ENCODE measurements around the gene FNDC11. TPM values are rescaled to one million over a fixed set of nuclear protein-coding genes. Genes with fewer than 3 reads are reported as not detected.

Gene FNDC11
- total and polyA plus RNA-seq, 2 of the 13 experiments (the other 11 are each of a cell fraction or from before 2014, with no cell fraction given): 0.07 TPM; not detected in 1

DNA sequence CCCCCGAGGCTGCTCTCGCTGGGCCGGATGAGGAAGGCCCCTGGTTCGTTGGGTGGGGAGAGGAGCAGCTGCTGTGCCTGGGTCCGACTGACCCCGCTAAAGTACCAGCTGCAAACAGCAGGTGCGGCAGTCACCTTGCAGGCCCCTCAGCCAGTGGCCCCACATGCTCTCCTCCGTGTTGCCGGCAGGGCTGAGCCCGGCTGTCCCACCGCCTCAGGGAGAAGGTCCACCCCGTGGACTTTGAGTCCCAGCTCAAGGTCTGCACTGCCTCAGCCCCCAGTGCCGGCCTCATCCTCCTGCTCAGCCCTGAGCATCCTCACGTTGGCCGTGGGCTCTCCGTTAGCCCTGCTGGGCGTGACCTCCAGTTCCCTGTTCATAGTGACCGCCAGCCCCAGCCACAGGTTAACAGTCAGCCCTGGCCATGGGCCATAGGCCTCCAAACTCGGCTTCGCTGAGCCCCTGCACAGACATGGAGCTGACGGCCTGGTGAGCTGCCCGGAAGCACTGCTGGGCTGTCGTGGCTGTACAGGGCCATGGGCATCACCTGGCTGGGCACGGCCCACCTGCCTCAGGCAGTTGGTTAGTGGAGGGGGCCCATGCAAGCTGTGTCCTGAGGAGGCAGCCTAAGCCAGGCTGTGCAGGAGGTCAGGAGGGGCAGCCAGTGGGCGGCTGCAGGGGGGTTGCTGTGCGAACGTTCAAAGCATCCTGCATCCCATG is 9.6 kb upstream of the FNDC11 start (continued):
- TF ChIP-seq, protein P1, sequence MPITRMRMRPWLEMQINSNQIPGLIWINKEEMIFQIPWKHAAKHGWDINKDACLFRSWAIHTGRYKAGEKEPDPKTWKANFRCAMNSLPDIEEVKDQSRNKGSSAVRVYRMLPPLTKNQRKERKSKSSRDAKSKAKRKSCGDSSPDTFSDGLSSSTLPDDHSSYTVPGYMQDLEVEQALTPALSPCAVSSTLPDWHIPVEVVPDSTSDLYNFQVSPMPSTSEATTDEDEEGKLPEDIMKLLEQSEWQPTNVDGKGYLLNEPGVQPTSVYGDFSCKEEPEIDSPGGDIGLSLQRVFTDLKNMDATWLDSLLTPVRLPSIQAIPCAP (CRISPR knock-in tag; IDR thresholded peaks at IDR 0.05; ENCODE audit: low read depth): no peak
- TF ChIP-seq GATA4 (IDR thresholded peaks at IDR 0.05; ENCODE audit: borderline replicate concordance, low read depth): no peak
- TF ChIP-seq, protein P2, sequence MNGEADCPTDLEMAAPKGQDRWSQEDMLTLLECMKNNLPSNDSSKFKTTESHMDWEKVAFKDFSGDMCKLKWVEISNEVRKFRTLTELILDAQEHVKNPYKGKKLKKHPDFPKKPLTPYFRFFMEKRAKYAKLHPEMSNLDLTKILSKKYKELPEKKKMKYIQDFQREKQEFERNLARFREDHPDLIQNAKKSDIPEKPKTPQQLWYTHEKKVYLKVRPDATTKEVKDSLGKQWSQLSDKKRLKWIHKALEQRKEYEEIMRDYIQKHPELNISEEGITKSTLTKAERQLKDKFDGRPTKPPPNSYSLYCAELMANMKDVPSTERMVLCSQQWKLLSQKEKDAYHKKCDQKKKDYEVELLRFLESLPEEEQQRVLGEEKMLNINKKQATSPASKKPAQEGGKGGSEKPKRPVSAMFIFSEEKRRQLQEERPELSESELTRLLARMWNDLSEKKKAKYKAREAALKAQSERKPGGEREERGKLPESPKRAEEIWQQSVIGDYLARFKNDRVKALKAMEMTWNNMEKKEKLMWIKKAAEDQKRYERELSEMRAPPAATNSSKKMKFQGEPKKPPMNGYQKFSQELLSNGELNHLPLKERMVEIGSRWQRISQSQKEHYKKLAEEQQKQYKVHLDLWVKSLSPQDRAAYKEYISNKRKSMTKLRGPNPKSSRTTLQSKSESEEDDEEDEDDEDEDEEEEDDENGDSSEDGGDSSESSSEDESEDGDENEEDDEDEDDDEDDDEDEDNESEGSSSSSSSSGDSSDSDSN (CRISPR knock-in tag; IDR thresholded peaks at IDR 0.05): peak; percentile 56
- TF ChIP-seq, protein P3, sequence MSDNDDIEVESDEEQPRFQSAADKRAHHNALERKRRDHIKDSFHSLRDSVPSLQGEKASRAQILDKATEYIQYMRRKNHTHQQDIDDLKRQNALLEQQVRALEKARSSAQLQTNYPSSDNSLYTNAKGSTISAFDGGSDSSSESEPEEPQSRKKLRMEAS (IDR thresholded peaks at IDR 0.05): peak; percentile 34; the same call in 1 of the 2 replicates
- TF ChIP-seq TOPORS (CRISPR knock-in tag; IDR thresholded peaks at IDR 0.05): 0 out of 2 replicates have a peak, but pooled peaks have one; percentile 33
- peak; percentile 49 for TF ChIP-seq GATAD2A (CRISPR knock-in tag; IDR thresholded peaks at IDR 0.05)
- TF ChIP-seq ZFP36L1 (CRISPR knock-in tag; IDR thresholded peaks at IDR 0.05): no peak
- TF ChIP-seq POGZ (CRISPR knock-in tag; IDR thresholded peaks at IDR 0.05): no peak
- peak; percentile 25; the same call in 1 of the 2 replicates for TF ChIP-seq ZFY (CRISPR knock-in tag; IDR thresholded peaks at IDR 0.05)
- TF ChIP-seq ZNF10 (CRISPR knock-in tag; IDR thresholded peaks at IDR 0.05; ENCODE audit: borderline replicate concordance, low read depth): no peak
- peak; percentile 71; the same call in 1 of the 2 replicates for TF ChIP-seq MEIS1 (CRISPR knock-in tag; IDR thresholded peaks at IDR 0.05; ENCODE audit: borderline replicate concordance)
- no peak for TF ChIP-seq ETV5 (CRISPR knock-in tag; IDR thresholded peaks at IDR 0.05; ENCODE audit: borderline replicate concordance)
- TF ChIP-seq ZZZ3 (CRISPR knock-in tag; IDR thresholded peaks at IDR 0.05; ENCODE audit: borderline replicate concordance): no peak
- TF ChIP-seq AGO2 (optimal IDR thresholded peaks at IDR 0.05; ENCODE audit: low read depth, low read length): no peak
- no peak for TF ChIP-seq ATF7 (IDR thresholded peaks at IDR 0.05)
- no peak for TF ChIP-seq ATF7 (CRISPR knock-in tag; IDR thresholded peaks at IDR 0.05)
- TF ChIP-seq, protein P4, sequence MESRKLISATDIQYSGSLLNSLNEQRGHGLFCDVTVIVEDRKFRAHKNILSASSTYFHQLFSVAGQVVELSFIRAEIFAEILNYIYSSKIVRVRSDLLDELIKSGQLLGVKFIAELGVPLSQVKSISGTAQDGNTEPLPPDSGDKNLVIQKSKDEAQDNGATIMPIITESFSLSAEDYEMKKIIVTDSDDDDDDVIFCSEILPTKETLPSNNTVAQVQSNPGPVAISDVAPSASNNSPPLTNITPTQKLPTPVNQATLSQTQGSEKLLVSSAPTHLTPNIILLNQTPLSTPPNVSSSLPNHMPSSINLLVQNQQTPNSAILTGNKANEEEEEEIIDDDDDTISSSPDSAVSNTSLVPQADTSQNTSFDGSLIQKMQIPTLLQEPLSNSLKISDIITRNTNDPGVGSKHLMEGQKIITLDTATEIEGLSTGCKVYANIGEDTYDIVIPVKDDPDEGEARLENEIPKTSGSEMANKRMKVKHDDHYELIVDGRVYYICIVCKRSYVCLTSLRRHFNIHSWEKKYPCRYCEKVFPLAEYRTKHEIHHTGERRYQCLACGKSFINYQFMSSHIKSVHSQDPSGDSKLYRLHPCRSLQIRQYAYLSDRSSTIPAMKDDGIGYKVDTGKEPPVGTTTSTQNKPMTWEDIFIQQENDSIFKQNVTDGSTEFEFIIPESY (CRISPR knock-in tag; IDR thresholded peaks at IDR 0.05): peak; percentile 30; the same call in 1 of the 2 replicates
- no peak for TF ChIP-seq PAX8 (CRISPR knock-in tag; IDR thresholded peaks at IDR 0.05; ENCODE audit: borderline replicate concordance)
- no peak for TF ChIP-seq PPARG (CRISPR knock-in tag; conservative IDR thresholded peaks at IDR 0.05)
- peak; percentile 55; the same call in 1 of the 2 replicates for TF ChIP-seq ZNF678 (CRISPR knock-in tag; IDR thresholded peaks at IDR 0.05)
- no peak; the same call in 1 of the 2 replicates for TF ChIP-seq ZNF331 (CRISPR knock-in tag; IDR thresholded peaks at IDR 0.05)
- TF ChIP-seq, protein P5, sequence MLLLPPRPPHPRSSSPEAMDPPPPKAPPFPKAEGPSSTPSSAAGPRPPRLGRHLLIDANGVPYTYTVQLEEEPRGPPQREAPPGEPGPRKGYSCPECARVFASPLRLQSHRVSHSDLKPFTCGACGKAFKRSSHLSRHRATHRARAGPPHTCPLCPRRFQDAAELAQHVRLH (CRISPR knock-in tag; IDR thresholded peaks at IDR 0.05; ENCODE audit: borderline replicate concordance, low read depth): no peak
- TF ChIP-seq, protein P6, sequence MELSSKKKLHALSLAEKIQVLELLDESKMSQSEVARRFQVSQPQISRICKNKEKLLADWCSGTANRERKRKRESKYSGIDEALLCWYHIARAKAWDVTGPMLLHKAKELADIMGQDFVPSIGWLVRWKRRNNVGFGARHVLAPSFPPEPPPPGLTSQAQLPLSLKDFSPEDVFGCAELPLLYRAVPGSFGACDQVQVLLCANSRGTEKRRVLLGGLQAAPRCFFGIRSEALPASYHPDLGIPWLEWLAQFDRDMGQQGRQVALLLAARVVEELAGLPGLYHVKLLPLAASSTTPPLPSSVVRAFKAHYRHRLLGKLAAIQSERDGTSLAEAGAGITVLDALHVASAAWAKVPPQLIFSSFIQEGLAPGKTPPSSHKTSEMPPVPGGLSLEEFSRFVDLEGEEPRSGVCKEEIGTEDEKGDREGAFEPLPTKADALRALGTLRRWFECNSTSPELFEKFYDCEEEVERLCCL (CRISPR knock-in tag; IDR thresholded peaks at IDR 0.05; ENCODE audit: borderline replicate concordance): no peak
- peak; percentile 76 for TF ChIP-seq ZNF501 (CRISPR knock-in tag; IDR thresholded peaks at IDR 0.05)

All from HepG2 (cell line).